Activated T-cell treated with anti-CD3 and anti-CD28 coated beads for 4 hours (primary cell): ENCODE results near the gene CASZ1.

ENCODE experiments used
- DNase-seq: peaks from one replicate; pipeline ENCODE4 v3.0.0-alpha.2; 2020

CASZ1 gene

DNA sequence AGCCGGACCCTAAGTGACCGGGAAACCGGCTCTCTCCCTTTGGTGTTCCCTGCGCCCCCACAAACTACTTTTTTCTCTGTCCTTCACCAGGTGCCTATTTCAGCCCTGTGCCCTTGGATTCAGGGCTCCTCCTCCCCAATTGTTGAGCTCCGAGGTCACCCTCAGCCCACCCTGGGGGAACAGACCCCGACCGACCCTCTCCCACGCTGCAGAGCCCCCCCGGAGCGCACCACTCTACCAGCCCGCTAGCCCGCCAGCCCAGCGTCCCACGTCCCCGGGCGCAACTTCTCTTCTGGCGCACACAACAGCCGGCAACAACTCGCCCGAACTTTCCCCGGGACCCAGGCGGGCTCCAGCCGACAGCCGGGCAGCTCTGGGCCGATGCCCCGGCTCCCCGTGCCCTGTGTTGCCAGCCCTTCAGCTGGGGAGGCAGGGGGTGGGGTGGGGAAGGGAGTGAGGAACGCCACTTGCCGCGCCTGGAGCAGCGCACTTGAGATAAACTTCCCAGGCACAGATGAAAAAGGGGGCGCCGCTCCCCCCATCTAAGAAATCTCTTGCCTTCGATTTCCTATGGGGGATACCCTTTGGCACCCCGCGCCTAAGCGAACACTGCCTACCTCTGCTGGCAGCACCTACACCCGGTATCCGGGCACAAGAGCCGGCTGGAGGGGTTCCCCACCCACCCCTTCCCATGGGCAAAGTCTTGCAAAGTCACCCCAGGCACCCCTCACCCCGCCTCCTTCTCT is 997 bp downstream of the CASZ1 start:
- no peak for DNase-seq

DNA sequence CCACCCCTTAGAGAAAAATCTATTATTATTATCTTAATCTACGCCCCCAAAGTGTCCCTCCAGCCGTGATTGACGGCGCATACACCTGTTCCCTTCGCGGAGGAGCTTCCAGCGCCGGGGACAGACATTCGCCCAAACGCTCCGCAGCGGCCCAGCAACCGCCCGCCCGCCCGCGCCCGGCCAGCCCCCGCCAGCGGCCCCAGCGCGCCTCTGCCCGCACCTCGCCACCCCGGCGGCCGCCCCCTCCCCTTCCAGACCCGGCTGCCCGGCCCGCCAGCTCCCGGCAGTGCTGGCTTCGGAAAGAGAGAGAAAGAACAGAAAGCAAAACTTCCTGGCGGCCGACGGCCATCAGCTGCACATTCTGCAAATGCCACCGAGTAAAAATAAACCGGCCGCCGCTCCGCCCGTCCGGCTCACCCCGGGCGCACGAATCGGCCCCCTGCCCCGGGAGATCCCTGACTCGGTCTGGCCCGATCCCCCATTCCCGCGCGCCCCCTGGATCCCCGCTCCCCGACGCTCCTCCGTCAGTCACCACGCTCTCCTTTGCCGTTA is 1.6 kb downstream of the CASZ1 start:
- DNase-seq, result no peak

DNA sequence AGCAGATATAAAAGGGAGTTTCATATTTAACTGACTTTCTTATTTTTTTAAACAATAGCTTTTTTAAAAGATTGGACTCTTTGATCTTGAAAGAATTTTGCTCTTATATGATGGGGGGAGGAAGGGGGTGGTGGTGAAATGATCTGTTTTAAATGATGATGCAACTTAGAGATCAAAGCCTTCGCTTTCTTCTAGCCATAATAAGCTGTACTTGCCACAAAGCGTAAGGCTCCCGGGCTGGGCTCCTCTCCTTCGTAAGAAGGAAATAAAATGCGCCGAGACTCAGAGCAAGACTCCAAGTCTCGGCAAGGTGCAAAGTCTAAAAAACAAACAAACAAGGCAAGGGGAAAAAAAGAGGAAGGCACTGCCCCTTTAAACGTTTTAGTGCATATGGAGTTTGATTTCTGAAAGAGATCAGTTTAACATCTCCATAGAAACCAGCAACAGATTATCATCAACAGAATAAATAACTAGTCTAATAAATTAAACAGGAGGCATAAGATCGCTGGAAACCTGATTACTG is 3.3 kb downstream of the CASZ1 start:
- DNase-seq, result no peak

- DNase-seq, result no peak
Measured at GRCh38 chr1:10791105-10791951, 5.1 kb downstream of the CASZ1 start.

GRCh38 chr1:10789803-10790702 is 6.4 kb downstream of the CASZ1 start:
- no peak for DNase-seq

GRCh38 chr1:10789047-10789791 is 7.2 kb downstream of the CASZ1 start:
- DNase-seq, result no peak

- DNase-seq, result no peak
Measured at GRCh38 chr1:10788592-10789006, 7.8 kb downstream of the CASZ1 start.

DNA sequence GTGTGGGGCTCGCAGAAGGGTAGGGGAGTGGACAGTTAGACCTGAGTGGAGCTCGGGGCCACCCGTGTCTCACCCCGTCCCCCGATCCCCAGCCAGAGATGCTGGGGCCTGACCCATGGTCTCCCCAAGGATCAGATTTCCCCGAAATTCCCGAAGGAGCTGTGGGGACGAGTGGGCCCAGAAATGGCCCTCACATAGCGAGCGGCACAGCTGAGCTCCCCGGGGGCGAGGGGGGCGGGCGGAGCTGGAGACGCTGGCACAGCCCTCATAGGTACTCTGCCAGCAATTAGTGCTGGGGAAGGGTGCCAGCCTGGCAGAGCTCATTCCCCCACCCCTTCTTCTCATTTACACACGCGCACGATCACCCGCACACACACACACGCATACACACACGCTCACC is 9.2 kb downstream of the CASZ1 start:
- no peak for DNase-seq

- no peak for DNase-seq
Measured at GRCh38 chr1:10785728-10786638, 10.5 kb downstream of the CASZ1 start.

GRCh38 chr1:10784998-10785727 is 11.3 kb downstream of the CASZ1 start:
- no peak for DNase-seq

DNA sequence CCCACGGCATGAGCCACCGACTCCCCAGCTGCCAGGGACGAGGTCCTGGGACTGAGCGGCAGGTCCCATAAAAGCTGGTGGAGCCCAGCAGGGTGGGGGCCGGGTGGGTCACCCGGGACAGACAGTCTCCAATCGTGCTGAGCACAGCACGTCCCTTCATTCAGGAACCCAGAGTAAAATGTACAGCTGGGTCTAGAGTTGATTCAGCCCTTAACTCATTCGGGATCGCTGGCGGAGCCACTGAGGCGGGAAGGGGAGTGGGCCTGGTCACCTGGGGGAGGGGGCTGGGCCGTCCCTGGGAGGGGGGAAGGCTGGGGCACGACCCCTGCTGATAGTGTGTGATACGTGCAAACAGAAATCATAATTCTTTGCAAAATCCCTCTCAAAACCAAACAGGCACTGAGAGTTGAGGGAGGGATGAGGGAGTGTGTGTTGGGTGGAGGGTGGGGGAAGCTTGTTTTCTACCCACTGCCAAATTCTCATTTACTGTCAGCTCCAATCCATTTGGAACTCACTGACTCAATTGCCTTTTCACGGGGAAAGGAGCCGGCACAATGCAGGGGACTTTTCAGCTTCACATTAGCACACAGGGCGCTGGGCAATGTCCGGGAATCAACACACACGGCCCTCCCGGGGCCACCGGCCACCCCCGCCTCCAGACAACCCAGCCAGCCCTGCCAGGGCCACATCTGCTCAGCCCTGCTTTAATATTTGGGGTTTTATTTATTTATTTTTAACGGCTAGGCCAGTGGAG is 13.8 kb downstream of the CASZ1 start:
- DNase-seq, result no peak

DNA sequence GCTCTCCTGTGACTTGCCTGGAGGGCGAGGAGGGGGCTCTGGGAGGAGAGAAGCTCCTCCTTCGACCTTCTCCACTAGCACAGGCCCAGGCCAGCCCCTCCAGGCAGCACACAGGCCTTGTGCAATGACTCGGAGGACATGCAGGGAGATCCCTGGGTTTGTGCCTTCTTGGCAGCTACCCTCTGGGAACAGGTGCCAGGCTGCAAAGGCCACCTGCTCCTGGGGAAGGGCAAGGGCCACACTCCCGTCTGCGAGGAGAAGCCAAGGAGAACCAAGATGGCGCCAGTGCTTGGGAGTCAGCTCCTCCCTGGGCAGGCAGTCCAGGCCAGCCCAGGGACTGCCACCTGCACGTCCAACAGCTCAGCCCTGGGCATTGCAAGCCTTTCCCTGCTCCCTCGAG is 15.3 kb downstream of the CASZ1 start:
- no peak for DNase-seq

- DNase-seq, result no peak
Measured at GRCh38 chr1:10779841-10780240, 16.6 kb downstream of the CASZ1 start.

DNA sequence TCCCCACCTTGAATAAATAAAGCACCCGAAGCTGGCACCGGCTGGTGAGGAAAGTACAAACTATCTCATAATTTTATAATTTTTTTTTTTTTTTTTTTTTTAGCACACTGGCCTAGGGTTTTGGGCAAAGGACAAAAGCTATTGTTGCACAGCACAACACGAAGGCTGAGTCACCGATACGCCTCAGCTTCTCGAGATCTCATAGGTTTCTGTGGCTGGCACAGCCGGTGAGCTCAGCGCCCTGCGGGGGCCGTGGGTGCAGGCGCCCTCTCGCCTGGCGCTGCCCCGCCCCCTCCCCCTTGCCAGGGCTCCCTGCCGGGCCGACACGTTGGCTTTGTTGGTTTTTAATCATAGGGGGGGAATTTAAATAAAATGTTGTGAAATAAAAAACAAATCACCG is 17.2 kb downstream of the CASZ1 start:
- DNase-seq, result no peak

- DNase-seq, result no peak
Measured at GRCh38 chr1:10778640-10779039, 17.8 kb downstream of the CASZ1 start.

DNA sequence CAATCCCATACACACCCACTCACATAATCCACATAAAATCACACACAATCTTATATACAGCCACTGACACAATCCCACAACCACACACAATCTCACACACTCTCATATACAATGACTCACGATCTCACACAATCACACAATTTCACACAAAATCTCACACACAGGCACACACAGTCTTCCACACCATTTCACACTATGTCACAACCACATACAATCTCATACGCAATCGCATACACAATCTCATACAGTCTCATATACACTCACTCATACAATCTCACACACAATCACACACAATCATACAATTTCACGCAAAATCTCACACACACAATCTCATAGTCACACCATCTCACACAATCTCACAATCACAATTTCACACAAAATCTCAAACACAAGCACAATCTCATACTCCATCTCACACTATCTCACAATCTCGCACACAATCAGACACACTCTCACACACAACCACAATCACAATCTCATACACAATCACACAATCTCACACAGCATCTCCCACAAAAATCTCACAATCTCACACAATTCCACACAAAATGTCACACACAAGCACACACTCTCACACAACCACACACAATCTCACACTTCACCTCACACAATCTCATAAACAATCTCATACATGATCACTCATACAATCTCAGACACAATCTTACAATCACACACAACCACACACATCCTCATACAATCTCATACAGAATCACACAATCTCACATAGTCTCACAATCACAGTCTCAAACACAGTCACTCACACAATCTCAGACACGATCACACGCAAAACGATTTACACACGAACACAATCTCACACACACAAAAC is 18.5 kb downstream of the CASZ1 start:
- no peak for DNase-seq

DNA sequence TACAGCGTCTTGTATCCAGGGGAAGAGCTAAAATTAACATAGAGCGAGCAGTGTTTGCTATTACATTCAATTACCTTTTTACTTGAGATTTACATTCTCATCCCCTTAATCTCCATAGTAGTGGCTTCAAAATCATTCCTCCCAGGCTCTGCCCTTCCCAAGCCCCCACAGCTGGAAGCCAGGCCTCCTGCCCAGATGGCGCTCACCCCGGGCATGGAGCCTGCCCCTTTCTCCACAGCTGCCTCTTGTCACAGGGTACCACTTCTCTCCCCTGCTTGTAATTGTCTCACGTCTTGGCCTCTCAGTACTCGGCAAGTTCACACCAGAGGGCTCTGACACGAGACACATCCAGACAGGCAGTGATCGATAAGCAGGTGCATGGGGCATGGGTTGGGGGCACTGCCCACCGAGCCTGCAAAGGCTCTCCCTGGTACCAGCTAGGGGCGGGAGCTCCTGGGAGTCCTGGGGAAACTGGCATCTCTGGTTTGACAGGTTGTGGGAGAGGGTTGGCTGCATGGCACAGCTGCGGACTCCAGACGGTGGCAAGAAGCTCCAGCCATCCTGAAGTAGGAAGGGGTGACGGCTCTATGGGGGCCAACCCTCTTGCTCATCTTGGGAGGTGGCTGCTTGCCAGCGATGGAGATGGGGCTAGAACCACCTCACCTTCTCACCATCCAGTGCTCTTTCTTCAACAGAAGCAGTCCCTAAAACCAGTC is 20.1 kb downstream of the CASZ1 start:
- no peak for DNase-seq

DNA sequence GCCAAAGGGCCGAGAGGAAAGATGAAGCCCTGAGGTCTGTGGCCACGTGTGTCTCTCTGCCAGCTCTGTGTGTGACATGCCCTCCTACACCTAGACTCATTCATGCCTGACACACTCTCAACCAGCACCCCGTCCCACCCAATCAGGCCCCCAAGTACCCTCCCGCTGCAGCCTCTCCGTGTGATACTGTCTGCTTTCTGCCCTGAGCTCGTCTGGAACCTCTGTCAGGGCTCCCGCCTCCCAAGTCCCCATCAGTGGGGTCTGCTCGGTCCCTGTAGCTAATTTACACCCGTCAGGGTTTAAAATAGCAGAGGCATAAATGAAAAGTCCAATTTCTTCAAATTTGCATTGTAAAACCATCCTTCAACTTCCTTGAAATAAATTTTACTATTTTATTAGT is 20.7 kb downstream of the CASZ1 start:
- DNase-seq, result no peak
